GM21786 (cell line): ENCODE measurements around the gene POU2AF1.

Experiments
- ATAC-seq: cut with Tn5 transposase; IDR thresholded peaks from one replicate; pipeline ENCODE4 v1.9.1; 2021; ENCODE audit not compliant: unreplicated experiment

The POU2AF1 gene

GRCh38 chr11:111347723-111348115 is 31.4 kb downstream of the POU2AF1 start:
- no peak for ATAC-seq

GRCh38 chr11:111347002-111347722 is 31.9 kb downstream of the POU2AF1 start:
- no peak for ATAC-seq

GRCh38 chr11:111344032-111344431 is 35.0 kb downstream of the POU2AF1 start:
- ATAC-seq = no peak

- no peak for ATAC-seq
Measured at GRCh38 chr11:111342329-111342728, 36.7 kb downstream of the POU2AF1 start.

- no peak for ATAC-seq
Measured at GRCh38 chr11:111339758-111340388, 39.2 kb downstream of the POU2AF1 start.

- ATAC-seq = no peak
Measured at GRCh38 chr11:111336582-111337256, 42.4 kb downstream of the POU2AF1 start.

- ATAC-seq = no peak
Measured at GRCh38 chr11:111336062-111336461, 43.0 kb downstream of the POU2AF1 start.

- no peak for ATAC-seq
Measured at GRCh38 chr11:111335549-111335948, 43.5 kb downstream of the POU2AF1 start.

- ATAC-seq = no peak
Measured at GRCh38 chr11:111334532-111335502, 44.3 kb downstream of the POU2AF1 start.

- ATAC-seq = no peak
Measured at GRCh38 chr11:111331711-111332479, 47.2 kb downstream of the POU2AF1 start.

- ATAC-seq = no peak
Measured at GRCh38 chr11:111330234-111330893, 48.7 kb downstream of the POU2AF1 start.

GRCh38 chr11:111329306-111330204 is 49.5 kb downstream of the POU2AF1 start:
- no peak for ATAC-seq

- no peak for ATAC-seq
Measured at GRCh38 chr11:111327908-111328624, 51.0 kb downstream of the POU2AF1 start.

- no peak for ATAC-seq
Measured at GRCh38 chr11:111326824-111327223, 52.3 kb downstream of the POU2AF1 start.

- no peak for ATAC-seq
Measured at GRCh38 chr11:111325259-111325658, 53.8 kb downstream of the POU2AF1 start.

GRCh38 chr11:111324277-111324720 is 54.8 kb downstream of the POU2AF1 start:
- no peak for ATAC-seq

GRCh38 chr11:111322534-111322933 is 56.5 kb downstream of the POU2AF1 start:
- ATAC-seq = no peak
